Measurements from ENCODE around the gene NADSYN1. TPM values are rescaled to one million over a fixed set of nuclear protein-coding genes. Genes with fewer than 3 reads are reported as not detected.

The NADSYN1 gene
- total RNA-seq, 1 donor from 2014 or later, result 66.7 TPM

GRCh38 chr11:71502871-71503435 lies 50.0 kb downstream of the NADSYN1 start:
- H3K36me3 ChIP-seq (ENCODE audit: control insufficient read depth, insufficient read depth, low read length), result peaks cover 1% of the 10 kb centered on the region
- H3K4me3 ChIP-seq (ENCODE audit: low read depth, low read length), result no peak overlapping the region
- TF ChIP-seq, protein P1, sequence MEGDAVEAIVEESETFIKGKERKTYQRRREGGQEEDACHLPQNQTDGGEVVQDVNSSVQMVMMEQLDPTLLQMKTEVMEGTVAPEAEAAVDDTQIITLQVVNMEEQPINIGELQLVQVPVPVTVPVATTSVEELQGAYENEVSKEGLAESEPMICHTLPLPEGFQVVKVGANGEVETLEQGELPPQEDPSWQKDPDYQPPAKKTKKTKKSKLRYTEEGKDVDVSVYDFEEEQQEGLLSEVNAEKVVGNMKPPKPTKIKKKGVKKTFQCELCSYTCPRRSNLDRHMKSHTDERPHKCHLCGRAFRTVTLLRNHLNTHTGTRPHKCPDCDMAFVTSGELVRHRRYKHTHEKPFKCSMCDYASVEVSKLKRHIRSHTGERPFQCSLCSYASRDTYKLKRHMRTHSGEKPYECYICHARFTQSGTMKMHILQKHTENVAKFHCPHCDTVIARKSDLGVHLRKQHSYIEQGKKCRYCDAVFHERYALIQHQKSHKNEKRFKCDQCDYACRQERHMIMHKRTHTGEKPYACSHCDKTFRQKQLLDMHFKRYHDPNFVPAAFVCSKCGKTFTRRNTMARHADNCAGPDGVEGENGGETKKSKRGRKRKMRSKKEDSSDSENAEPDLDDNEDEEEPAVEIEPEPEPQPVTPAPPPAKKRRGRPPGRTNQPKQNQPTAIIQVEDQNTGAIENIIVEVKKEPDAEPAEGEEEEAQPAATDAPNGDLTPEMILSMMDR (IDR thresholded peaks at IDR 0.05; ENCODE audit: insufficient read depth, low read length, poor library complexity, severe bottlenecking), result no peak
- H3K27me3 ChIP-seq (ENCODE audit: control insufficient read depth, insufficient read depth, low read length), result no peaks in the 10 kb centered on the region
- no peak for DNase-seq (ENCODE audit: low read depth)

DNA sequence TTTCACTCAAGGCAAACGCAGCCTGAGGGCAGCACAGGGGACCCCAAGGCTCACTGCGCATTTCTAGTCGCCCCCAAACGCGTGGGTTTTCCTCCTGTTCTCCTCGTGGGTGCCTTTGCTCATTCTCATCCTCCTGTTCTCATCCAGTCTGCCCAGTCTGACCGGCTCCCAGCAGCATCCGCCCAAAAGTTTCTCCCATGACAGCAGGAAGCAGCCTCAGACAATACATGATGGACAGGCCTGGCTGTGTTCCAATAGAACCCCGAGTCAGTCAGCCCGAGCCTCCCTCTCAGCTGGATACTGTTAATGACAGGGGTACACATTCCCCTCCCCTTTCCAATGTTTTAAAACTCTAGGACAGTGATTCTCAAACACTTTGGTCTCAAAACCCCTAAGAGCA lies 51.5 kb downstream of the NADSYN1 start:
- TF ChIP-seq, protein P1 (IDR thresholded peaks at IDR 0.05; ENCODE audit: insufficient read depth, low read length, poor library complexity, severe bottlenecking), result no peak
- H3K4me3 ChIP-seq (ENCODE audit: low read depth, low read length), result no peak overlapping the region
- no peak for DNase-seq (ENCODE audit: low read depth)
- no peaks in the 10 kb centered on the region for H3K36me3 ChIP-seq (ENCODE audit: control insufficient read depth, insufficient read depth, low read length)
- H3K27me3 ChIP-seq (ENCODE audit: control insufficient read depth, insufficient read depth, low read length), result no peaks in the 10 kb centered on the region

GRCh38 chr11:71505001-71505400 lies 52.0 kb downstream of the NADSYN1 start:
- TF ChIP-seq, protein P1 (IDR thresholded peaks at IDR 0.05; ENCODE audit: insufficient read depth, low read length, poor library complexity, severe bottlenecking), result no peak
- no peak overlapping the region for H3K4me3 ChIP-seq (ENCODE audit: low read depth, low read length)
- H3K36me3 ChIP-seq (ENCODE audit: control insufficient read depth, insufficient read depth, low read length), result no peaks in the 10 kb centered on the region
- no peak for DNase-seq (ENCODE audit: low read depth)
- H3K27me3 ChIP-seq (ENCODE audit: control insufficient read depth, insufficient read depth, low read length), result no peaks in the 10 kb centered on the region

GRCh38 chr11:71505781-71506180 lies 52.8 kb downstream of the NADSYN1 start:
- Histone ChIP-seq H3K4me3 (ENCODE audit: low read depth, low read length) (no peak overlapping the region), H3K27me3 (ENCODE audit: control insufficient read depth, insufficient read depth, low read length) (no peaks in the 10 kb centered on the region), H3K36me3 (ENCODE audit: control insufficient read depth, insufficient read depth, low read length) (no peaks in the 10 kb centered on the region)
- DNase-seq (ENCODE audit: low read depth), result no peak
- TF ChIP-seq, protein P1 (IDR thresholded peaks at IDR 0.05; ENCODE audit: insufficient read depth, low read length, poor library complexity, severe bottlenecking), result no peak

DNA sequence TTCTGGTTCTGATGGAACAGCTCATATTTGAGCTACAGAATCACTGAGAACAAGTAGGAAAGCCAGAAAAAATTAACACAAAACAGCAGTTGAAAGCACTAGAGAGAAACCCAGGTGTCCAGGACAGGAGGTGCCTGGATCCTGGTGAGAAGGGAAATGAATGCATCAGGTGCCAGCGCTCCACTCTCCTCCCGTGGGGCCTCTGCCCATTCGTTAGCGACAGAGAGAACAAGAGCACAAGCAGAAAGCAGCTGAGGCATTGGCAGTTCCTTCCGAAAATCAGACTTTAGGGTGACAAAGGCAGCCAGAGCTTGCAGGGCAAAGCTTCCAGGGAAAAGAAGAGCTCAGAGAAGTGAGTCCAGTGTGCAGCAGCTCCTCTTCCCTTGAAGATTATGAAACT lies 54.1 kb downstream of the NADSYN1 start:
- H3K36me3 ChIP-seq (ENCODE audit: control insufficient read depth, insufficient read depth, low read length), result no peaks in the 10 kb centered on the region
- no peak overlapping the region for H3K4me3 ChIP-seq (ENCODE audit: low read depth, low read length)
- TF ChIP-seq, protein P1 (IDR thresholded peaks at IDR 0.05; ENCODE audit: insufficient read depth, low read length, poor library complexity, severe bottlenecking), result no peak
- no peak for DNase-seq (ENCODE audit: low read depth)
- no peaks in the 10 kb centered on the region for H3K27me3 ChIP-seq (ENCODE audit: control insufficient read depth, insufficient read depth, low read length)
